Gastrocnemius medialis (tissue), 4 donors: ENCODE results near the gene APBB2.

Experiments
- CTCF ChIP-seq, 5 experiments: fragments of 450-650 bp in 3 of 5; fragments of 200-600 bp in 2 of 5; sonication (generic) in 2 of 5; IDR thresholded peaks in 4 of 5; conservative IDR thresholded peaks in 1 of 5; 1 replicate in 4 of 5; 2 replicates in 1 of 5; pipeline ENCODE4 v1.5.1; 2016 to 2019; ENCODE audit warnings: antibody characterized with exemption in 5 of 5, mild to moderate bottlenecking in 3 of 5, moderate library complexity in 3 of 5
- POLR2A ChIP-seq, 2 donors: fragments of 450-650 bp; IDR thresholded peaks; one replicate each; pipeline ENCODE4 v1.6.1; 2017; ENCODE audit warnings: antibody characterized with exemption in 2 of 2, mild to moderate bottlenecking in 2 of 2, moderate library complexity in 2 of 2

DNA sequence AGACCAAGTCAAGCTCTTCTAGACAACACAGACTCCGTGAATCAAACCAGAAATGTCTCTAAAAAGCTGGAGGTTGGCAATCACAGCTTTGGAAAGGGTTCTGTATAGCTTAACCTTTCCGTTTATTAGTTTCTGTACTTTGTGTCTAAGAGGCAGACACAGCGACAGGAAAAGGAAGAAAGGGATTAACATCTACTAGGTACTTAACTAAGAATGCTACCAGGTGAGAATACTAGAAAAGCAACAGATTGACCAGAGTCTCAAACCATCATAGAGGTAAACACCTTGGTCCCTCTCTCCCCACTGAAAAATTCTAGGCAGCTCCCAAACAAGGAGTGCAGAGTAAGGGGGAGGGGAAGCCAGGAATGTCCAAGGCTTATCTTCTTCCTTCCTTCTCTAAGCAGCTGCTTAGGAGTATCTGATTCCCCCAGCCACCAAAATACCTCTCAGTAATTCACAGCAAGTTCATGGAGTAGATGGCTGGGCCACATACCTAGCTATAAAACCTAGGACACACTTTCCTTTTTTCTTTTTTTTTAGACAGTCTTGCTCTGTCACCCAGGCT, 80.8 kb downstream of the APBB2 start:
- no peak for TF ChIP-seq CTCF (IDR thresholded peaks at IDR 0.05 in 4 of 5, conservative IDR thresholded peaks at IDR 0.05 in 1 of 5)
- TF ChIP-seq POLR2A (IDR thresholded peaks at IDR 0.05), result no peak
